K562 (cell line): ENCODE data around the gene KLHL33. TPM values are rescaled to one million over a fixed set of nuclear protein-coding genes. Genes with fewer than 3 reads are reported as not detected.

Experiments
- ATAC-seq: fragments of 200-7000 bp; cut with Tn5 transposase; 3 replicates; pipeline ENCODE4 v1.9.1; 2020; ENCODE audit warnings: moderate library complexity
- BruUV-seq: library from RNA; stranded (reverse); fragments of 400-500 nt; replicated peaks from 2 replicates; lab custom pipeline; 2021; lab: Mats Ljungman, UMichigan
- CTCF ChIA-PET: fragments of 300-600 bp; formaldehyde crosslinking; extraction: SDS; loops from one replicate; lab custom pipeline; 2021; ENCODE audit warnings: low intra/inter-chr PET ratio; lab: Yijun Ruan, JAX
- POLR2A ChIA-PET: fragments of 300-600, 350-650 bp; sonication (Branson Sonifier 250); formaldehyde crosslinking; extraction: SDS; loops from one replicate; lab custom pipeline; 2021; ENCODE audit warnings: antibody characterized with exemption, inconsistent platforms; lab: Yijun Ruan, JAX
- DNase-seq, 4 experiments: peaks; one replicate each; pipeline versions ENCODE4 v3.0.0 to v3.0.0-alpha.2; 2011 to 2018; ENCODE audit warnings: low spot score in 3 of 4, mixed read lengths in 3 of 4; ENCODE audit errors: extremely low read depth in 1 of 4
- FAIRE-seq: peaks from 2 replicates; lab custom pipeline; 2011; peaks lifted over from hg19 to GRCh38; lab: Jason Lieb, UNC
- H2AFZ ChIP-seq: 2 replicates; pipeline ENCODE4 v1.6.0; 2011; ENCODE audit warnings: low read depth, low read length, control low read depth, inconsistent platforms
- H3K27ac ChIP-seq: fragments of 200-600 bp; 3 replicates; pipeline ENCODE4 v1.8.0; 2011; ENCODE audit warnings: low read depth, mild to moderate bottlenecking, control low read depth, inconsistent platforms, low read length, moderate library complexity, mixed read lengths; ENCODE audit errors: extremely low read depth
- H3K27me3 ChIP-seq, 2 experiments: fragments of 300-600 bp in 1 of 2; 2 replicates in 1 of 2; 3 replicates in 1 of 2; pipeline versions ENCODE4 v1.6.0 to v1.8.0; 2011; ENCODE audit warnings: inconsistent platforms in 2 of 2, low read length in 2 of 2, mild to moderate bottlenecking in 1 of 2, mixed read lengths in 1 of 2, moderate library complexity in 1 of 2; ENCODE audit not compliant: control insufficient read depth in 2 of 2, insufficient read depth in 2 of 2
- H3K36me3 ChIP-seq: fragments of 300-600 bp; 3 replicates; pipeline ENCODE4 v1.8.0; 2011; ENCODE audit warnings: mild to moderate bottlenecking, low read length, inconsistent platforms; ENCODE audit not compliant: control insufficient read depth, insufficient read depth
- H3K4me1 ChIP-seq, 2 experiments: fragments of 200-600 bp in 1 of 2; replicated peaks in 1 of 2; 2 replicates in 1 of 2; 3 replicates in 1 of 2; pipeline versions ENCODE4 v1.5.1 to v1.8.0; 2011; ENCODE audit warnings: inconsistent platforms in 2 of 2, low read length in 2 of 2, mild to moderate bottlenecking in 1 of 2, mixed read lengths in 1 of 2, moderate library complexity in 1 of 2; ENCODE audit not compliant: control insufficient read depth in 2 of 2, insufficient read depth in 2 of 2
- H3K4me2 ChIP-seq: 2 replicates; pipeline ENCODE4 v1.6.1; 2011; ENCODE audit warnings: low read length, control low read depth, inconsistent platforms, mixed read lengths; ENCODE audit not compliant: insufficient read depth
- H3K4me3 ChIP-seq: fragments of 200-600 bp; sonication (generic), shearing (Covaris generic); 2 replicates; pipeline ENCODE4 v1.5.1; 2016; ENCODE audit warnings: control low read depth, inconsistent platforms
- H3K79me2 ChIP-seq: fragments of 200-600 bp; 3 replicates; pipeline ENCODE4 v1.8.0; 2011; ENCODE audit warnings: low read length, inconsistent platforms; ENCODE audit not compliant: control insufficient read depth, insufficient read depth
- H3K9ac ChIP-seq, 2 experiments: 2 replicates each; pipeline versions ENCODE4 v1.6.0 to v1.6.1; 2011; ENCODE audit warnings: low read depth in 2 of 2, low read length in 2 of 2, control low read depth in 1 of 2, inconsistent platforms in 1 of 2, mild to moderate bottlenecking in 1 of 2, mixed read lengths in 1 of 2; ENCODE audit not compliant: insufficient read depth in 1 of 2
- H3K9me1 ChIP-seq: one replicate; pipeline ENCODE4 v1.6.0; 2011; ENCODE audit warnings: inconsistent platforms, mild to moderate bottlenecking, low read length, moderate library complexity; ENCODE audit not compliant: control insufficient read depth, insufficient read depth
- H3K9me3 ChIP-seq: replicated peaks from 2 replicates; pipeline ENCODE4 v1.5.1; 2011; ENCODE audit warnings: low read depth, low read length, inconsistent platforms; ENCODE audit not compliant: control insufficient read depth, insufficient read depth
- H4K20me1 ChIP-seq: replicated peaks from 2 replicates; pipeline ENCODE4 v1.6.1; 2011; ENCODE audit warnings: low read length, inconsistent platforms, mixed read lengths; ENCODE audit not compliant: control insufficient read depth, insufficient read depth
- CBX1 ChIP-seq: sonication (generic); IDR thresholded peaks from 2 replicates; pipeline ENCODE4 v1.6.1; 2016; ENCODE audit warnings: antibody characterized with exemption, low read depth, mild to moderate bottlenecking
- CHD1 ChIP-seq: fragments of 200-600 bp; sonication (generic); IDR thresholded peaks from one replicate; pipeline ENCODE4 v1.6.1; 2012; ENCODE audit warnings: mild to moderate bottlenecking, moderate library complexity, low read length, inconsistent platforms
- JUNB ChIP-seq: fragments of 450-650 bp; formaldehyde crosslinking; conservative IDR thresholded peaks from 2 replicates; pipeline ENCODE4 v1.4.0; 2020; ENCODE audit warnings: mild to moderate bottlenecking
- MEIS2 ChIP-seq: fragments of 450-650 bp; IDR thresholded peaks from 2 replicates; pipeline ENCODE4 v1.6.1; 2014; ENCODE audit warnings: mild to moderate bottlenecking; ENCODE audit not compliant: partially characterized antibody
- PBX2 ChIP-seq, 2 experiments: IDR thresholded peaks in 1 of 2; conservative IDR thresholded peaks in 1 of 2; 2 replicates each; pipeline ENCODE4 v1.6.1; 2016; ENCODE audit warnings: low read depth in 2 of 2, mild to moderate bottlenecking in 1 of 2, missing compliant biosample characterization in 1 of 2, missing genetic modification characterization in 1 of 2, moderate library complexity in 1 of 2
- RBM39 ChIP-seq: fragments of 200-400 bp; formaldehyde crosslinking; optimal IDR thresholded peaks from 2 replicates; pipeline ENCODE3; 2018; ENCODE audit warnings: low read depth, low read length
- RFX5 ChIP-seq: IDR thresholded peaks from 2 replicates; pipeline ENCODE4 v1.6.1; 2011; ENCODE audit warnings: low read depth, mild to moderate bottlenecking, improper control_type of control experiment, low read length
- SMARCE1 ChIP-seq: fragments of 450-650 bp; IDR thresholded peaks from 2 replicates; pipeline ENCODE4 v1.7.1; 2016; ENCODE audit warnings: mild to moderate bottlenecking
- ZNF740 ChIP-seq, 3 experiments: fragments of 200-800 bp in 1 of 3; sonication (Bioruptor generic) in 1 of 3; sonication (generic) in 1 of 3; formaldehyde crosslinking in 1 of 3; IDR thresholded peaks; 2 replicates each; pipeline versions ENCODE4 v1.6.1 to v1.8.0; 2016 to 2022; ENCODE audit warnings: mild to moderate bottlenecking in 2 of 3, missing compliant biosample characterization in 2 of 3, missing genetic modification characterization in 2 of 3, missing genetic modification reagents in 1 of 3
- WGBS: fragments of 100-300 bp; shearing (Covaris generic); methylation state at CpG from one replicate; pipeline ENCODE4 v1.1.6; 2016; ENCODE audit warnings: low coverage, mixed read lengths; ENCODE audit not compliant: insufficient coverage; ENCODE audit errors: missing lambda C conversion rate; 5-methylcytosine and 5-hydroxymethylcytosine counted together
- in situ Hi-C: fragments of 300-500 bp; cut with MboI; formaldehyde crosslinking; loops from 4 replicates; pipeline ENCODE4 v1.15.0; 2018; ENCODE audit warnings: inconsistent platforms, mixed read lengths
- intact Hi-C: fragments of 100-400 bp; cut with micrococcal nuclease; formaldehyde crosslinking; loops from 2 replicates; pipeline ENCODE4 v1.14.2; 2022
- polyA plus RNA-seq, 8 experiments: library from polyadenylated mRNA; depleted of rRNA in 4 of 8; stranded (reverse) in 5 of 8; unstranded in 3 of 8; fragments of >200 nt; fragmentation: Nextera tagmentation in 2 of 8; fragmentation: Illumina TruSeq in 1 of 8; extraction: Ambion mirVana in 2 of 8; extraction: Trizol in 1 of 8; gene quantifications; 2 replicates each; pipeline versions ENCODE4 v1.2.1 to v1.2.3, GENCODE V29; 2011 to 2014; ENCODE audit warnings: inconsistent platforms in 1 of 8, missing spikeins in 1 of 8
- total RNA-seq, 7 experiments: library from RNA; depleted of rRNA in 6 of 7; stranded (reverse); fragments of >200 nt in 6 of 7; fragmentation: Illumina TruSeq in 2 of 7; extraction: Trizol in 2 of 7; gene quantifications; 2 replicates each; pipeline versions ENCODE4 v1.2.1 to v1.2.3, GENCODE V29; 2011 to 2021; ENCODE audit warnings: low replicate concordance in 1 of 7

Gene KLHL33
- total and polyA plus RNA-seq, 9 of the 15 experiments (the other 6 are each of a cell fraction or from before 2014, with no cell fraction given): 0.04 to 0.27 (median 0.13) TPM; not detected in 6

GRCh38 chr14:20400965-20401593, 34.9 kb downstream of the KLHL33 start:
- WGBS: 65% methylated on average over 7 of the region's 10 CpGs
- ATAC-seq (no peak), DNase-seq (no peak), FAIRE-seq (no peak)
- H3K79me2 ChIP-seq: no peaks in the 10 kb centered on the region
- no peaks in the 10 kb centered on the region for H3K27me3 ChIP-seq
- no peak overlapping the region for H3K27ac ChIP-seq
- intact Hi-C loops (no loop called here), in situ Hi-C loops (no loop called here)
- H3K9me3 ChIP-seq: no peaks in the 10 kb centered on the region
- no peaks in the 10 kb centered on the region; a peak in 1 of 5 replicates for H3K4me1 ChIP-seq
- no peak overlapping the region for H2AFZ ChIP-seq
- BruUV-seq: no TSS peak
- H3K9ac ChIP-seq: no peak overlapping the region
- POLR2A ChIA-PET: no interaction called here
- CTCF ChIA-PET: no interaction called here
- no peak overlapping the region for H3K4me3 ChIP-seq
- H3K9me1 ChIP-seq: peaks cover 3% of the 10 kb centered on the region
- peaks cover 17% of the 10 kb centered on the region; the same call in 2 of the 3 replicates for H3K36me3 ChIP-seq
- no peak overlapping the region for H3K4me2 ChIP-seq
- no peaks in the 10 kb centered on the region for H4K20me1 ChIP-seq
- TF ChIP-seq MEIS2 (no peak), SMARCE1 (no peak), RFX5 (no peak), JUNB (CRISPR knock-in tag) (0 out of 2 replicates have a peak, but pooled peaks have one; percentile 42), ZNF740 (CRISPR knock-in tag; IDR thresholded peaks at IDR 0.05) (no peak), ZNF740 (tag; IDR thresholded peaks at IDR 0.05) (no peak), CHD1 (no peak), RBM39 (no peak), PBX2 (CRISPR knock-in tag; IDR thresholded peaks at IDR 0.05; ENCODE audit: low read depth) (no peak), PBX2 (tag; conservative IDR thresholded peaks at IDR 0.05; ENCODE audit: low read depth) (no peak), CBX1 (no peak)
